Nasal cavity respiratory epithelium epithelial cell of viscerocranial mucosa (primary cell): ENCODE results near the gene RAB3IP. TPM values are rescaled to one million over a fixed set of nuclear protein-coding genes. Genes with fewer than 3 reads are reported as not detected.

ENCODE experiments used
- total RNA-seq: library from RNA; depleted of rRNA; stranded (reverse); fragments of >200 nt; gene quantifications from 2 replicates; pipeline ENCODE4 v1.2.3, GENCODE V29; 2014

The RAB3IP gene, protein sequence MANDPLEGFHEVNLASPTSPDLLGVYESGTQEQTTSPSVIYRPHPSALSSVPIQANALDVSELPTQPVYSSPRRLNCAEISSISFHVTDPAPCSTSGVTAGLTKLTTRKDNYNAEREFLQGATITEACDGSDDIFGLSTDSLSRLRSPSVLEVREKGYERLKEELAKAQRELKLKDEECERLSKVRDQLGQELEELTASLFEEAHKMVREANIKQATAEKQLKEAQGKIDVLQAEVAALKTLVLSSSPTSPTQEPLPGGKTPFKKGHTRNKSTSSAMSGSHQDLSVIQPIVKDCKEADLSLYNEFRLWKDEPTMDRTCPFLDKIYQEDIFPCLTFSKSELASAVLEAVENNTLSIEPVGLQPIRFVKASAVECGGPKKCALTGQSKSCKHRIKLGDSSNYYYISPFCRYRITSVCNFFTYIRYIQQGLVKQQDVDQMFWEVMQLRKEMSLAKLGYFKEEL
- total RNA-seq: 55.5 and 72.5 TPM in 2 replicates

DNA sequence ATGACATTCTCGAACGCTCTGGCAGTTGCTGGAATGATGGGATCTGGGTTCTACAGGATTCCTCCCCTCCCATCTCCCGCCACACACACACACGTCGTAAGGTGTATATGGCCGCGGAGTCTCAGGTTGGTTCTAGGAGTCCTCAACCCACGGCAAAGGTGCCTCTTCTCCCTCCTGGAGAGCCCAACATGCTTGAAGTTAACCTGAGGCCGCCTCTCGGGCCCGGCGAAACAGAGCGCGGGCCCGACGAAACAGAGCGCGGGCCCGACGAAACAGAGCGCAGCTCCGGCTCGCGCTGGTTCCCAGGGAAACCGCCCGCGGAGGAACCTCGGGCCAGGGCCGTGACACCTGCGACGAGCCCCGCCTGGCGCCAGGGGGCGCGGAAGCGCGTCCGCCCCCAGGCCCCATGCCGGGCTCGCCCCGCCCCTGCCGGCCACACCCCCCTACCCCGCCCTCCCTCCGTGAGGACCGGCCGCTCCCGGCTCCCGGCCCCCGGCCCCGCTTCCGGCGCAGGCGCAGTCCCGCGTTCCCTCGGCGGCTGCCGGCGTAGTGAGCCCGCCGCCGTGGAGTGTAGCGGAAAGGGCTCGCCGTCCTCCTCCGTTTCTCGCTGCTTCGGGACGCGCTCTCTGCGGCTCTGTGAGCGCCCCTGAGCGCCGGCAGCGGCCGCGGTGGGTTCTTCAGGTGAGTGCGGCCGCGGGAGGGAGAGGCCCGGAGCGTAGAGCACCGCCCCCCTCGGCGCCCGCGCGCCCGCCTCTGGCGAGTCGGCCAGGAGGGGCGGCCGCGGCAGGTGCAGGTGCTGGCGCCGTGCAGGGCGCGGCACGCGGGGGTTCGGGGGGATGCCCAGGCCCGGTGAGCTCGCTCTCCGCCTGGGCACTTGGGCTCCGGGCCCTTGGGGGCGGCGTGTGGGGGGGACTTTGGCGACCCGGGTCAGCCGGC is at the start of gene RAB3IP:
Gene RAB3IP (plus strand): TSS at position 510 of the 936 bp plus-strand sequence. CDS start 16,549 bp downstream, outside the sequence.

DNA sequence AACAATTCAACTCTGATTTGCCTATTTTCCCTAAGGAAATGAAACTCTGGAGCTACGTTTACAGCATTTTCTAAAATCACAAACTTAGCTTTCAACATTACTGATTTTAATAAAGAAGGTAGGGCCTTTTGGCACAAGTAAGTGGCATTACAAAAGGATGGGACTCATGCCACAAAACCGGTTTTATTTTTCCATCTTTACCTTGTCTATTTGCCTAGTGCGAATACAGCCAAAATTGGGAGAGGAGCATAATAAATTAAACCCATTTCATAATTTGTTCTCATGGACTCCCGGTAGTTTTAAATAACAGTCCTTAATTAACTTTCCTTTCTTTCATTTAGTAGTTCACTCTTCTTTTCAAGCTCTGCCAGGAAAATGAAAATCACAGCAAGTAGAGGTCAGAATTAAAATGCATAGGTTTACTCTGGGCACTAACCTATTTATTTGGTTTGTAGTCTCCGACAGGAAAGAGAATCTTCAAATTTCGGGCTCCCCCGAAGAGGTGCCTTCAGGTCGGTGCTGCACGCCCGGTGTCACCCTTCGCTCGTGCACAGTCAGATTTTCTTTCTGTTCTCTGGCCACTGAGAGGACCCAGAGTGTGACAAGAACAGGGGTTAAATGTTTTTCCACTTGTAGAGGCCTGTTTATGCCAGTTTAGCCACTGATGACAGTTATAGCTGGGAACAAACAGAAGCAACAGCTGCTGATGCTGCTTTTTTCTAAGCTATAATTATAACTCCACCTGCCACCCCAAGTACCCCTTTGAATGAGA is 39.7 kb upstream of the RAB3IP start, which contains the start of gene BEST3:
Gene BEST3 (minus strand): TSS at position 535 of the 772 bp plus-strand sequence. CDS start 1,505 bp downstream, outside the sequence.

DNA sequence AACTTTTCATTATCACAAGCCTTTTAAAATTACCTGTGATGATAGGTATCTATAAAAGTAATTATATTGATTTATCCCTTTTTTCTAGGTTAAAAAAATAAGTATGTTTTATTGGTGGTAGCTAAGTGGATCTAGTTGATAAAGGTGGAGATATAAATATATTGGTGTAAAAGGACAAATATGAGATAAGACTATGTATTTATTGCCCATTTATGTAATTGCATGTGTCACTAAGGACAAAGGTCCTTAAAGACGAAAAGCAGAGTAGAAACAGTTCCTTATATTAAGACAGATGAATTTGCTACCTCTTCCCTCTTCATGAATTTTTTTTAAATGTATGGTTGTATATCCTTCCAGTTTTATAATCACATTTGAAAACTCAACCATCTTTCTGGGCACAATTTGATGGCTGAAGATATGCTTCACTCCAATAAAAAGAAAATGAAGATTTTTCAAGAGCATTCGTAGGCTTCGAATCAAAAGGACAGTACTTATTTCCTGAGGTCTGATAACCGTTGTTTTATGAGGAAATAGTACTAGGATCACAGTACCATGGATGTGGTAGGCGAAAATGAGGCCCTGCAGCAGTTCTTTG is 86.4 kb downstream of the RAB3IP start, which contains the start of gene MYRFL:
Gene MYRFL (plus strand): TSS at position 262 of the 595 bp plus-strand sequence. CDS start 291 bp downstream, at position 553.

Other genes starting within 250 kb of the RAB3IP start
- gene CCT2, start 153.4 kb upstream of the RAB3IP start, total RNA-seq: 187 and 227 TPM in 2 replicates
- not detected in 2 replicates for gene LRRC10, start 128.0 kb upstream of the RAB3IP start, total RNA-seq
- gene BEST3, start 39.6 kb upstream of the RAB3IP start, total RNA-seq: not detected in 2 replicates
- gene MYRFL, start 86.4 kb downstream of the RAB3IP start, total RNA-seq: 0.34 and 0.43 TPM in 2 replicates